ENCODE data around the gene SMARCAL1. TPM values are rescaled to one million over a fixed set of nuclear protein-coding genes. Genes with fewer than 3 reads are reported as not detected.
A peak's percentile ranks its signal among the peaks of the same experiment; 100 is the strongest.

The SMARCAL1 gene
- total RNA-seq, 1 donor from 2014 or later, result 34.3 TPM

DNA sequence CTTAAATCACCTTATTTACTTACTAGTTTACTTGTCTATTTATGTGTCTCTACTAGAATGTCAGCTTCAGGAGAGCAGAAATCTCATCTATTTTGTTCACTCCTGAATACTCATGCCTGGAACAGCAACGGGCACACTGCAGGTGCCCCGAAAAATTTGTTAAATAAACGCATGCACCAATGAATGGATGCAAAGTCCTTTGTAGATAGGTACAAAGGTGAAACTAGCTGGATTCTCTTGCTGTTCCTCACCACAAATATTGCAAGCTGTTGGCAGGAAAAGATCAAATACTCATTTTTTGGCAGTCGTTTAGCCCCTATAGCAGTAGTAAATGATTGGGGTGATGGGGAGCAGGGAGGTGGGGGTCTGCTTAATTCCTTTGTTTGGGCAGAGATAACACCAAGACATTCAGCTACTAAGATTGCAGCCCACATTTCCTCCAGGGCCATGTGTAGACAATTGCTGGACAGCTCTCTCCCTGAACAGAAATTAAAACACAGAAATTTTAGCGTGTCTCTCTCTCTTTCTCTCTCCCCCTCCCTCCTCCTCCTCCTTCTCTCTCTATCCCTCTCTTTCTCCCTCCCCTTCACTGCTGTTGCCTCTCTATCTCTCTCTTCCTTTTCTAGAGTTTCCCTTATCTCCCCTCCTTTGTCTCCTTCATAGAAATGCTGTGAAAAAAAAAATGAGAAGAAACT, 45.4 kb upstream of the SMARCAL1 start:
- TF ChIP-seq, protein P1, sequence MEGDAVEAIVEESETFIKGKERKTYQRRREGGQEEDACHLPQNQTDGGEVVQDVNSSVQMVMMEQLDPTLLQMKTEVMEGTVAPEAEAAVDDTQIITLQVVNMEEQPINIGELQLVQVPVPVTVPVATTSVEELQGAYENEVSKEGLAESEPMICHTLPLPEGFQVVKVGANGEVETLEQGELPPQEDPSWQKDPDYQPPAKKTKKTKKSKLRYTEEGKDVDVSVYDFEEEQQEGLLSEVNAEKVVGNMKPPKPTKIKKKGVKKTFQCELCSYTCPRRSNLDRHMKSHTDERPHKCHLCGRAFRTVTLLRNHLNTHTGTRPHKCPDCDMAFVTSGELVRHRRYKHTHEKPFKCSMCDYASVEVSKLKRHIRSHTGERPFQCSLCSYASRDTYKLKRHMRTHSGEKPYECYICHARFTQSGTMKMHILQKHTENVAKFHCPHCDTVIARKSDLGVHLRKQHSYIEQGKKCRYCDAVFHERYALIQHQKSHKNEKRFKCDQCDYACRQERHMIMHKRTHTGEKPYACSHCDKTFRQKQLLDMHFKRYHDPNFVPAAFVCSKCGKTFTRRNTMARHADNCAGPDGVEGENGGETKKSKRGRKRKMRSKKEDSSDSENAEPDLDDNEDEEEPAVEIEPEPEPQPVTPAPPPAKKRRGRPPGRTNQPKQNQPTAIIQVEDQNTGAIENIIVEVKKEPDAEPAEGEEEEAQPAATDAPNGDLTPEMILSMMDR (IDR thresholded peaks at IDR 0.05), result no peak
- ATAC-seq (ENCODE audit: low read depth) (no peak), DNase-seq (no peak)
- ChIA-PET POLR2A (no interaction called here), CTCF (no interaction called here)
- Mint-ChIP-seq H3K4me3 (no peak overlapping the region), H3K27ac (no peak overlapping the region), H3K9me3 (no peaks in the 10 kb centered on the region), H3K4me1 (peaks cover 6% of the 10 kb centered on the region), H3K27me3 (peaks cover 50% of the 10 kb centered on the region), H3K36me3 (ENCODE audit: low read depth) (no peaks in the 10 kb centered on the region)
- intact Hi-C loops (cut with micrococcal nuclease), result no loop called here

DNA sequence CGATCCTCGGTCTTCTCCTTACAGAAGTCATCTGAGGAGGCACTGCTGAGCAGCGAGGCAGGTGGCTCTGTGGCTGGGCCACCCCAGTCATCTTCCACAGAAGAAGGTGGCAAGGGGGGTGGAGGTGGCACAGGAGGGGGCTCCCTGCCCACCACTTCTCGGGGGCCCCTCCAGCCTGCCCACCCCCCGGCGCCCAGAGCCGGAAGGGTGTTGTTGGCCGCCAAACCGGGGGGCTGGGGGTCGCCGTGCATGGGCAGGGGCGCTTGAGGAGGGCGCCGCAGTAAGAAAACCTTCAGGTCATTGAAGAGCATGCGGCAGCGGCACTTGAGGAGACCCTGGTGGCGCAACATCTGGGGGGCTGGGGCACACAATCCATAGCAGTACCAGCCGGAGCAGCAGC, 42.5 kb upstream of the SMARCAL1 start:
- DNase-seq, result no peak
- no peak overlapping the region for H3K27ac Mint-ChIP-seq
- intact Hi-C loops (cut with micrococcal nuclease), result no loop called here
- POLR2A ChIA-PET, result no interaction called here
- TF ChIP-seq, protein P1 (IDR thresholded peaks at IDR 0.05), result no peak
- peaks cover 12% of the 10 kb centered on the region for H3K4me1 Mint-ChIP-seq
- peaks cover 61% of the 10 kb centered on the region for H3K27me3 Mint-ChIP-seq
- H3K4me3 Mint-ChIP-seq, result no peak overlapping the region
- no peak for ATAC-seq (ENCODE audit: low read depth)
- H3K36me3 Mint-ChIP-seq (ENCODE audit: low read depth), result no peaks in the 10 kb centered on the region
- H3K9me3 Mint-ChIP-seq, result no peaks in the 10 kb centered on the region
- CTCF ChIA-PET, result no interaction called here

DNA sequence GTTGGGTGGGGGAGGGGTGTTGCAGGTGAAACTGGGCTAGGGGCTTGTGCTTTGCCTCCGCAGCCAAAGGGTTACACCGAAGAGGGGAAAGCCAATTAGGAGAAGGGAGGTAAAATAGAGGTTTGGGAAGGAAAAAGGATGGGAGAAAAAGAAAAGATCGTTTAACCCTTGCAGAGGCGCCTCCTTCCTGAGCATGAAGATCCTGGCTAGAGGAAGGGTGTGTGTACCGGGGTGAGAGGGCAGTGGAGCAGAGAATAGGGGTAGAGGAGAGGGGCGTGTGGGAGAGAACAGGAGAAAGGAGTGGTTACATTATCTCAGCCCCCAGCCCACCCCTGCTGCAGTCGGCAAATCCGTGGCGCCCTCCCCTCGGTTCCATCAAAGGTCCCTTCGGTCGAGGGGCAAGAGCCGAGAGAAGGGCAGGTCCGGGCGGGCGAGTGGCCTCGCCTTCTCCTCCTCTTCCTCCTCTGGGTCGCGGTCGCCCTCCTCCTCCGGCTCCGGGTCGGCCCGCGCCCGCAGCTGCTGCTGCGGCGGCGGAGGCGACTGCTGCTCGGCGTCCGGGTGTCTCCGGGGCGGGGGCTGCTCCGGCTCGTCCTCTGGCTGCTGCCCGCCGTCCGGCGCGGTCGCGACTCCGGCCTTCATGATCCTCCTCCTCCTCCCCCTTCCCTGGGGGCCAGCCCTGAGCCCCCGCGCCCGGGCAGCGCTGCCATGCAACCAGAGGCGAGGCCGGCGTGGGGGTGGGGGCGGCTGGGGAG, 41.1 kb upstream of the SMARCAL1 start:
- H3K4me3 Mint-ChIP-seq, result peak overlapping the region; percentile 52
- ChIA-PET POLR2A (no interaction called here), CTCF (no interaction called here)
- H3K36me3 Mint-ChIP-seq (ENCODE audit: low read depth), result no peaks in the 10 kb centered on the region
- H3K27me3 Mint-ChIP-seq, result peaks cover 67% of the 10 kb centered on the region
- TF ChIP-seq, protein P1 (IDR thresholded peaks at IDR 0.05), result no peak
- no peak overlapping the region for H3K27ac Mint-ChIP-seq
- no peak for ATAC-seq (ENCODE audit: low read depth)
- intact Hi-C loops (cut with micrococcal nuclease), result no loop called here
- DNase-seq, result no peak
- peaks cover 12% of the 10 kb centered on the region for H3K4me1 Mint-ChIP-seq
- H3K9me3 Mint-ChIP-seq, result no peaks in the 10 kb centered on the region

DNA sequence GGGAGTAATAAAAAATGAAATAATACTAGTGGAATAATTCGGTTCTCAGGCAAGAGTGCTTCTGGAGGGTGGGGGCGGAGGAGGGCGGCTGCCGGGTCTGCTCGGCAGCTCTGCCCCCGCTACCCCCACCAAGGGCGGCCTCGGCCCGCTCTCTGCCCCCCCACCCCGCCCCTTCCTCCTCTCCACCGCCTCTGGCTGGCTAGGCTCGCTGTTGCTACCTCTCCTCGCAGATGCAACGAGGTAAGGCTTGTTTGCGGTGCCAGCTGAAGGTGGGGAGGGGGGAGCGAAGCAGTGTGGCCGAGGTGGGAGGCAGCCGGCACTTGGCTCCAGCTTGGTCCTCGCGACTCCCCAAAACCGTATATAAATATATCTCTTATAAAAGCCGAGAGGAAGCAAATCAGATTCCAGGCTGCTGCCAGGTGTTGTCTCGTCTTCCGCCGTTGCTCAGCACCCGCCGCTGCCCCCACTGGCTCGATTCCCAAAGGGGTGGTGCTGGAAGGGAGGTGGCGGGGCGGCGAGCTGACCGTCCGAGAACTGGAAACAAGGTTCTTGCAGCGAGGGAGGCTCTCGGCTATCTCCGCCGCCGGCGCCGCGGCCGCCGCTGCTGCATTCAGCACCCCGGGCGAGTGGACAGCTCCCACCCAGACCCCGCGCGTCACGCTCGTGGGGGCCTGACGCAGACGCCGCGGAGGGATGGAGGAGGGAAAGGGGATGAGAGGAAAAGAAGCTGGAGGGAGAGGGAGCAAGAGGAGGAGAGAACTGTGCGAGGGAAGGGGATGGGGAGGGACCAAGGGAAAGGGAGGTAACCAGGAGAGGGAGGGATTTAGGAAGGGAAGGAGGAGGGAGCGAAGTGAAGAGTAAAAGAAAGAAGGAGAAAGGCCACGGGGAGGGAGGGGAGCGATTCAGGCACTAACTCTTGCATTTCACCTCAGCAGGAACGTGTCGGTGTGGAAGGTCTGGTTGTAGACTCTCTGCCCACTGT, 40.3 kb upstream of the SMARCAL1 start, which contains the start of gene MARCHF4:
MARCHF4 (minus strand) TSS at position 763 of the 982 bp plus-strand sequence. CDS start 2,223 bp downstream, outside the sequence.
- peak within 1 kb of the TSS; percentile 11 for H3K4me3 Mint-ChIP-seq
- no peaks in the 10 kb centered on the region for H3K36me3 Mint-ChIP-seq (ENCODE audit: low read depth)
- ATAC-seq (ENCODE audit: low read depth), result peak; percentile 65
- H3K27ac Mint-ChIP-seq, result no peak within 1 kb of the TSS
- no peaks in the 10 kb centered on the region for H3K9me3 Mint-ChIP-seq
- peaks cover 12% of the 10 kb centered on the region for H3K4me1 Mint-ChIP-seq
- POLR2A ChIA-PET, result interaction anchor here (0.6 to 0.7 kb wide), 2 partner anchors 125 to 130 kb away, joined by 4 to 5 read pairs; no protein-coding TSS in a partner anchor
- DNase-seq, result peak; percentile 50
- H3K27me3 Mint-ChIP-seq, result peaks cover 64% of the 10 kb centered on the region
- TF ChIP-seq, protein P1 (IDR thresholded peaks at IDR 0.05), result no peak
- intact Hi-C loops (cut with micrococcal nuclease), result no loop called here
- CTCF ChIA-PET, result no interaction called here
